Liver (tissue), 3 donors: ENCODE measurements around the gene YIPF1.

Source experiments
- CTCF ChIP-seq: fragments of 150-350 bp; IDR thresholded peaks from 2 replicates; pipeline ENCODE4 v1.5.1; 2017; ENCODE audit warnings: improper control_type of control experiment, low read depth, low read length; ENCODE audit not compliant: missing input control
- FOXA1 ChIP-seq: IDR thresholded peaks from 2 replicates; pipeline ENCODE4 v1.6.1; 2016; ENCODE audit warnings: antibody characterized with exemption
- GABPA ChIP-seq, 2 donors: IDR thresholded peaks in 1 of 2; conservative IDR thresholded peaks in 1 of 2; 2 replicates each; pipeline ENCODE4 v1.6.1; 2016; ENCODE audit warnings: antibody characterized with exemption in 2 of 2, mild to moderate bottlenecking in 1 of 2, moderate library complexity in 1 of 2
- HNF4A ChIP-seq, 2 donors: conservative IDR thresholded peaks; 2 replicates each; pipeline ENCODE4 v1.6.1; 2016; ENCODE audit warnings: antibody characterized with exemption in 2 of 2, mild to moderate bottlenecking in 2 of 2
- JUND ChIP-seq, 2 donors: IDR thresholded peaks; 2 replicates each; pipeline ENCODE4 v1.6.1; 2016; ENCODE audit warnings: antibody characterized with exemption in 2 of 2
- RAD21 ChIP-seq, 2 donors: IDR thresholded peaks; 2 replicates each; pipeline ENCODE4 v1.6.1; 2016; ENCODE audit warnings: antibody characterized with exemption in 2 of 2, mild to moderate bottlenecking in 2 of 2
- SP1 ChIP-seq: IDR thresholded peaks from 2 replicates; pipeline ENCODE4 v1.6.1; 2018; ENCODE audit warnings: antibody characterized with exemption, mild to moderate bottlenecking
- TAF1 ChIP-seq: conservative IDR thresholded peaks from 2 replicates; pipeline ENCODE4 v1.6.1; 2016; ENCODE audit warnings: antibody characterized with exemption, mild to moderate bottlenecking
- YY1 ChIP-seq: IDR thresholded peaks from 2 replicates; pipeline ENCODE4 v1.6.1; 2016; ENCODE audit warnings: antibody characterized with exemption, mild to moderate bottlenecking
- ZBTB33 ChIP-seq: IDR thresholded peaks from 2 replicates; pipeline ENCODE4 v1.6.1; 2016; ENCODE audit warnings: antibody characterized with exemption
- TF ChIP-seq, protein P1 (sequence below): IDR thresholded peaks from 2 replicates; pipeline ENCODE4 v1.6.1; 2016; ENCODE audit warnings: antibody characterized with exemption, mild to moderate bottlenecking
- TF ChIP-seq, protein P2 (sequence below): IDR thresholded peaks from 2 replicates; pipeline ENCODE4 v1.6.1; 2016; ENCODE audit warnings: antibody characterized with exemption
- donor health status: healthy.
- donor health status: healthy.

- TF ChIP-seq, protein P1, sequence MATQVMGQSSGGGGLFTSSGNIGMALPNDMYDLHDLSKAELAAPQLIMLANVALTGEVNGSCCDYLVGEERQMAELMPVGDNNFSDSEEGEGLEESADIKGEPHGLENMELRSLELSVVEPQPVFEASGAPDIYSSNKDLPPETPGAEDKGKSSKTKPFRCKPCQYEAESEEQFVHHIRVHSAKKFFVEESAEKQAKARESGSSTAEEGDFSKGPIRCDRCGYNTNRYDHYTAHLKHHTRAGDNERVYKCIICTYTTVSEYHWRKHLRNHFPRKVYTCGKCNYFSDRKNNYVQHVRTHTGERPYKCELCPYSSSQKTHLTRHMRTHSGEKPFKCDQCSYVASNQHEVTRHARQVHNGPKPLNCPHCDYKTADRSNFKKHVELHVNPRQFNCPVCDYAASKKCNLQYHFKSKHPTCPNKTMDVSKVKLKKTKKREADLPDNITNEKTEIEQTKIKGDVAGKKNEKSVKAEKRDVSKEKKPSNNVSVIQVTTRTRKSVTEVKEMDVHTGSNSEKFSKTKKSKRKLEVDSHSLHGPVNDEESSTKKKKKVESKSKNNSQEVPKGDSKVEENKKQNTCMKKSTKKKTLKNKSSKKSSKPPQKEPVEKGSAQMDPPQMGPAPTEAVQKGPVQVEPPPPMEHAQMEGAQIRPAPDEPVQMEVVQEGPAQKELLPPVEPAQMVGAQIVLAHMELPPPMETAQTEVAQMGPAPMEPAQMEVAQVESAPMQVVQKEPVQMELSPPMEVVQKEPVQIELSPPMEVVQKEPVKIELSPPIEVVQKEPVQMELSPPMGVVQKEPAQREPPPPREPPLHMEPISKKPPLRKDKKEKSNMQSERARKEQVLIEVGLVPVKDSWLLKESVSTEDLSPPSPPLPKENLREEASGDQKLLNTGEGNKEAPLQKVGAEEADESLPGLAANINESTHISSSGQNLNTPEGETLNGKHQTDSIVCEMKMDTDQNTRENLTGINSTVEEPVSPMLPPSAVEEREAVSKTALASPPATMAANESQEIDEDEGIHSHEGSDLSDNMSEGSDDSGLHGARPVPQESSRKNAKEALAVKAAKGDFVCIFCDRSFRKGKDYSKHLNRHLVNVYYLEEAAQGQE, result no peak
- TF ChIP-seq CTCF, result no peak
- TF ChIP-seq ZBTB33, result no peak
- no peak for TF ChIP-seq JUND (IDR thresholded peaks at IDR 0.05)
- TF ChIP-seq SP1, result no peak
- no peak for TF ChIP-seq HNF4A (conservative IDR thresholded peaks at IDR 0.05)
- no peak for TF ChIP-seq GABPA (IDR thresholded peaks at IDR 0.05 in 1 of 2, conservative IDR thresholded peaks at IDR 0.05 in 1 of 2)
- TF ChIP-seq YY1, result no peak
- no peak for TF ChIP-seq RAD21 (IDR thresholded peaks at IDR 0.05)
- TF ChIP-seq FOXA1, result no peak
- TF ChIP-seq, protein P2, sequence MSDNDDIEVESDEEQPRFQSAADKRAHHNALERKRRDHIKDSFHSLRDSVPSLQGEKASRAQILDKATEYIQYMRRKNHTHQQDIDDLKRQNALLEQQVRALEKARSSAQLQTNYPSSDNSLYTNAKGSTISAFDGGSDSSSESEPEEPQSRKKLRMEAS, result no peak
- TF ChIP-seq TAF1, result no peak
Observed at GRCh38 chr1:53851571-53852285, 37.9 kb downstream of the YIPF1 start.
